ENCODE measurements around the gene LRRC9.

Gene LRRC9

GRCh38 chr14:60093080-60093479 lies 173.1 kb downstream of the LRRC9 start:
- no peak overlapping the region for H4K91ac ChIP-seq (ENCODE audit: low read depth, low read length, poor library complexity)
- no CpG with 5 or more reads among the region's 3 CpGs for WGBS, 2 donors (ENCODE audit: extremely low coverage in 2 of 2, insufficient read length in 2 of 2, insufficient replicate concordance in 1 of 2)
- no peak overlapping the region for H3K14ac ChIP-seq (ENCODE audit: low read length)
- DNase-seq (ENCODE audit: low spot score) = no peak
- H3K36me3 ChIP-seq (replicated peaks in 1 of 2; ENCODE audit: control insufficient read depth in 2 of 2, insufficient read depth in 2 of 2, low read length in 2 of 2) = peaks cover 2 to 22% of the 10 kb centered on the region in 2 donors
- no peak overlapping the region for H4K8ac ChIP-seq (ENCODE audit: low read depth, low read length)
- peaks cover 2% of the 10 kb centered on the region for H3K79me1 ChIP-seq (ENCODE audit: low read depth, low read length)
- H3K9ac ChIP-seq (ENCODE audit: low read depth, low read length, poor library complexity) = no peak overlapping the region
- no peak overlapping the region for H2AFZ ChIP-seq (ENCODE audit: low read length)
- H2BK5ac ChIP-seq (ENCODE audit: low read length) = no peak overlapping the region
- H3K27ac ChIP-seq (replicated peaks; ENCODE audit: low read length) = no peak overlapping the region
- H3K4ac ChIP-seq (ENCODE audit: low read length) = no peak overlapping the region
- no peak overlapping the region for H3K23ac ChIP-seq (ENCODE audit: low read depth, low read length, poor library complexity)
- no peak overlapping the region for H2AK5ac ChIP-seq (ENCODE audit: low read depth, low read length)
- H3K18ac ChIP-seq (ENCODE audit: low read length) = no peak overlapping the region
- H3K4me3 ChIP-seq (ENCODE audit: low read length in 2 of 2) = peak overlapping the region; percentile 62 to 91
- no peak overlapping the region for H2BK120ac ChIP-seq (ENCODE audit: low read depth, low read length)
- no peak overlapping the region for H2BK12ac ChIP-seq (ENCODE audit: low read length)
- H3K27me3 ChIP-seq (ENCODE audit: control insufficient read depth in 3 of 3, insufficient read depth in 3 of 3, low read depth in 1 of 3, low read length in 3 of 3) = no peaks in the 10 kb centered on the region
- H3K9me3 ChIP-seq (replicated peaks in 1 of 2; ENCODE audit: control insufficient read depth in 2 of 2, insufficient read depth in 1 of 2, low read depth in 1 of 2, low read length in 2 of 2) = peaks cover 0 to 12% of the 10 kb centered on the region in 2 donors
- peak overlapping the region; percentile 58 for H3K4me2 ChIP-seq (ENCODE audit: insufficient read depth, low read length, poor library complexity, severe bottlenecking)
- no peak overlapping the region for H2BK15ac ChIP-seq (ENCODE audit: low read length)
- peaks cover 4 to 8% of the 10 kb centered on the region in 2 donors for H3K4me1 ChIP-seq (ENCODE audit: control insufficient read depth in 2 of 2, insufficient read depth in 1 of 2, low read depth in 1 of 2, low read length in 2 of 2)

- H2BK5ac ChIP-seq (ENCODE audit: low read length) = no peak overlapping the region
- H3K23ac ChIP-seq (ENCODE audit: low read depth, low read length, poor library complexity) = no peak overlapping the region
- no peak overlapping the region for H2BK120ac ChIP-seq (ENCODE audit: low read depth, low read length)
- no peak overlapping the region for H2AK5ac ChIP-seq (ENCODE audit: low read depth, low read length)
- peaks cover 2 to 26% of the 10 kb centered on the region in 2 donors for H3K36me3 ChIP-seq (replicated peaks in 1 of 2; ENCODE audit: control insufficient read depth in 2 of 2, insufficient read depth in 2 of 2, low read length in 2 of 2)
- no peak overlapping the region for H2BK15ac ChIP-seq (ENCODE audit: low read length)
- peaks cover 4 to 8% of the 10 kb centered on the region in 2 donors for H3K4me1 ChIP-seq (ENCODE audit: control insufficient read depth in 2 of 2, insufficient read depth in 1 of 2, low read depth in 1 of 2, low read length in 2 of 2)
- peaks cover 0 to 15% of the 10 kb centered on the region in 2 donors for H3K9me3 ChIP-seq (replicated peaks in 1 of 2; ENCODE audit: control insufficient read depth in 2 of 2, insufficient read depth in 1 of 2, low read depth in 1 of 2, low read length in 2 of 2)
- H3K9ac ChIP-seq (ENCODE audit: low read depth, low read length, poor library complexity) = no peak overlapping the region
- H3K4me3 ChIP-seq (ENCODE audit: low read length in 2 of 2) = peak overlapping the region in 1 of 2 donors; percentile 62
- H3K4ac ChIP-seq (ENCODE audit: low read length) = no peak overlapping the region
- no peak overlapping the region for H4K91ac ChIP-seq (ENCODE audit: low read depth, low read length, poor library complexity)
- no peak overlapping the region for H3K27ac ChIP-seq (replicated peaks; ENCODE audit: low read length)
- H2BK12ac ChIP-seq (ENCODE audit: low read length) = no peak overlapping the region
- peaks cover 2% of the 10 kb centered on the region for H3K79me1 ChIP-seq (ENCODE audit: low read depth, low read length)
- H3K14ac ChIP-seq (ENCODE audit: low read length) = no peak overlapping the region
- no peak overlapping the region for H3K4me2 ChIP-seq (ENCODE audit: insufficient read depth, low read length, poor library complexity, severe bottlenecking)
- no peak for DNase-seq (ENCODE audit: low spot score)
- H3K18ac ChIP-seq (ENCODE audit: low read length) = no peak overlapping the region
- no peaks in the 10 kb centered on the region for H3K27me3 ChIP-seq (ENCODE audit: control insufficient read depth in 3 of 3, insufficient read depth in 3 of 3, low read depth in 1 of 3, low read length in 3 of 3)
- no peak overlapping the region for H4K8ac ChIP-seq (ENCODE audit: low read depth, low read length)
- no peak overlapping the region for H2AFZ ChIP-seq (ENCODE audit: low read length)
Observed at GRCh38 chr14:60093606-60094005, 173.7 kb downstream of the LRRC9 start.

GRCh38 chr14:60094306-60094897 lies 174.5 kb downstream of the LRRC9 start:
- H2BK120ac ChIP-seq (ENCODE audit: low read depth, low read length) = no peak overlapping the region
- no peak overlapping the region for H3K18ac ChIP-seq (ENCODE audit: low read length)
- H3K79me1 ChIP-seq (ENCODE audit: low read depth, low read length) = peaks cover 2% of the 10 kb centered on the region
- peak overlapping the region in 1 of 2 donors; percentile 5 for H3K4me3 ChIP-seq (ENCODE audit: low read length in 2 of 2)
- H3K36me3 ChIP-seq (replicated peaks in 1 of 2; ENCODE audit: control insufficient read depth in 2 of 2, insufficient read depth in 2 of 2, low read length in 2 of 2) = peaks cover 2 to 32% of the 10 kb centered on the region in 2 donors
- no peak overlapping the region for H2BK5ac ChIP-seq (ENCODE audit: low read length)
- H2BK15ac ChIP-seq (ENCODE audit: low read length) = no peak overlapping the region
- no peak overlapping the region for H4K8ac ChIP-seq (ENCODE audit: low read depth, low read length)
- no peak overlapping the region for H3K9ac ChIP-seq (ENCODE audit: low read depth, low read length, poor library complexity)
- no peaks in the 10 kb centered on the region for H3K27me3 ChIP-seq (ENCODE audit: control insufficient read depth in 3 of 3, insufficient read depth in 3 of 3, low read depth in 1 of 3, low read length in 3 of 3)
- WGBS, 2 donors (ENCODE audit: extremely low coverage in 2 of 2, insufficient read length in 2 of 2, insufficient replicate concordance in 1 of 2) = no CpG with 5 or more reads among the region's 5 CpGs
- H3K23ac ChIP-seq (ENCODE audit: low read depth, low read length, poor library complexity) = no peak overlapping the region
- no peak overlapping the region for H2BK12ac ChIP-seq (ENCODE audit: low read length)
- peaks cover 0 to 15% of the 10 kb centered on the region in 2 donors for H3K9me3 ChIP-seq (replicated peaks in 1 of 2; ENCODE audit: control insufficient read depth in 2 of 2, insufficient read depth in 1 of 2, low read depth in 1 of 2, low read length in 2 of 2)
- H4K91ac ChIP-seq (ENCODE audit: low read depth, low read length, poor library complexity) = no peak overlapping the region
- peaks cover 4 to 8% of the 10 kb centered on the region in 2 donors for H3K4me1 ChIP-seq (ENCODE audit: control insufficient read depth in 2 of 2, insufficient read depth in 1 of 2, low read depth in 1 of 2, low read length in 2 of 2)
- H3K4ac ChIP-seq (ENCODE audit: low read length) = no peak overlapping the region
- no peak overlapping the region for H3K4me2 ChIP-seq (ENCODE audit: insufficient read depth, low read length, poor library complexity, severe bottlenecking)
- H3K14ac ChIP-seq (ENCODE audit: low read length) = no peak overlapping the region
- H3K27ac ChIP-seq (replicated peaks; ENCODE audit: low read length) = no peak overlapping the region
- H2AFZ ChIP-seq (ENCODE audit: low read length) = no peak overlapping the region
- no peak for DNase-seq (ENCODE audit: low spot score)
- no peak overlapping the region for H2AK5ac ChIP-seq (ENCODE audit: low read depth, low read length)

- H3K4me3 ChIP-seq (ENCODE audit: low read length in 2 of 2) = no peak overlapping the region
- no peak overlapping the region for H3K9ac ChIP-seq (ENCODE audit: low read depth, low read length, poor library complexity)
- H3K27ac ChIP-seq (replicated peaks; ENCODE audit: low read length) = no peak overlapping the region
- H3K18ac ChIP-seq (ENCODE audit: low read length) = no peak overlapping the region
- H3K4me1 ChIP-seq (ENCODE audit: control insufficient read depth in 2 of 2, insufficient read depth in 1 of 2, low read depth in 1 of 2, low read length in 2 of 2) = peaks cover 4 to 8% of the 10 kb centered on the region in 2 donors
- H3K4me2 ChIP-seq (ENCODE audit: insufficient read depth, low read length, poor library complexity, severe bottlenecking) = no peak overlapping the region
- H2AK5ac ChIP-seq (ENCODE audit: low read depth, low read length) = no peak overlapping the region
- H4K8ac ChIP-seq (ENCODE audit: low read depth, low read length) = no peak overlapping the region
- H3K79me1 ChIP-seq (ENCODE audit: low read depth, low read length) = no peaks in the 10 kb centered on the region
- H2BK12ac ChIP-seq (ENCODE audit: low read length) = no peak overlapping the region
- peaks cover 2 to 34% of the 10 kb centered on the region in 2 donors for H3K36me3 ChIP-seq (replicated peaks in 1 of 2; ENCODE audit: control insufficient read depth in 2 of 2, insufficient read depth in 2 of 2, low read length in 2 of 2)
- H2BK5ac ChIP-seq (ENCODE audit: low read length) = no peak overlapping the region
- DNase-seq (ENCODE audit: low spot score) = no peak
- H4K91ac ChIP-seq (ENCODE audit: low read depth, low read length, poor library complexity) = no peak overlapping the region
- H3K14ac ChIP-seq (ENCODE audit: low read length) = no peak overlapping the region
- H3K27me3 ChIP-seq (ENCODE audit: control insufficient read depth in 3 of 3, insufficient read depth in 3 of 3, low read depth in 1 of 3, low read length in 3 of 3) = no peaks in the 10 kb centered on the region
- H3K23ac ChIP-seq (ENCODE audit: low read depth, low read length, poor library complexity) = no peak overlapping the region
- H2BK120ac ChIP-seq (ENCODE audit: low read depth, low read length) = no peak overlapping the region
- H3K4ac ChIP-seq (ENCODE audit: low read length) = no peak overlapping the region
- H2BK15ac ChIP-seq (ENCODE audit: low read length) = no peak overlapping the region
- H3K9me3 ChIP-seq (replicated peaks in 1 of 2; ENCODE audit: control insufficient read depth in 2 of 2, insufficient read depth in 1 of 2, low read depth in 1 of 2, low read length in 2 of 2) = peaks cover 0 to 15% of the 10 kb centered on the region in 2 donors
- no peak overlapping the region for H2AFZ ChIP-seq (ENCODE audit: low read length)
Observed at GRCh38 chr14:60095231-60095630, 175.3 kb downstream of the LRRC9 start.
